Measurements from ENCODE around the gene ZG16.

The ZG16 gene

DNA sequence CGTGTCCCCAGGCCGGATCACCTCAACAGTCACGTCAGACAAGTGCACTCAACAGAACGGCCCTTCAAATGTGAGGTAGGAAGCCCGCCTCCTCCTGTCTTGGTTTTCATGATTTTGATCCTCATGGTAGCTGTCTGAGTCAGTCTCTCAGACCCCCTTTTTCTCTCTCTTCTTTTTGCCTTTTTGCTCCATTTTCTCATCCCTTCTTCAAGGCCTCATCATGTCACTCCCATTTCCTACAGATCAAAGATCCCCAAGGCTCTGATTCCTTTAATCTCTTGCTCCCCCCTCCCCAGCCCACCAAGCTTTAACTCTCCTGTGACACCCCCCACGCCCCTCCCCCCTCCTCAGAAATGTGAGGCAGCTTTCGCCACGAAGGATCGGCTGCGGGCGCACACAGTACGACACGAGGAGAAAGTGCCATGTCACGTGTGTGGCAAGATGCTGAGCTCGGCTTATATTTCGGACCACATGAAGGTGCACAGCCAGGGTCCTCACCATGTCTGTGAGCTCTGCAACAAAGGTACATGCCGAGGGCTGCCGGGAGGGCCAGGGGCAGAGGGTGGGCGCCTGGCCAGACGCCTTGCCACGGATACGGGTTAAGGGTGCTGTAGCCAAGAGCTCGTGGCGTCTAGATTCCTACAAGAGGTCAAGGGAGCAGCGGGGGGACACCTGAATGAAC lies 30.3 kb downstream of the ZG16 start:
- H3K9ac ChIP-seq (ENCODE audit: insufficient read length, low read depth) = peak overlapping the region; percentile 100
- H3K4me1 ChIP-seq (ENCODE audit: insufficient read depth, insufficient read length) = peaks cover 23% of the 10 kb centered on the region

DNA sequence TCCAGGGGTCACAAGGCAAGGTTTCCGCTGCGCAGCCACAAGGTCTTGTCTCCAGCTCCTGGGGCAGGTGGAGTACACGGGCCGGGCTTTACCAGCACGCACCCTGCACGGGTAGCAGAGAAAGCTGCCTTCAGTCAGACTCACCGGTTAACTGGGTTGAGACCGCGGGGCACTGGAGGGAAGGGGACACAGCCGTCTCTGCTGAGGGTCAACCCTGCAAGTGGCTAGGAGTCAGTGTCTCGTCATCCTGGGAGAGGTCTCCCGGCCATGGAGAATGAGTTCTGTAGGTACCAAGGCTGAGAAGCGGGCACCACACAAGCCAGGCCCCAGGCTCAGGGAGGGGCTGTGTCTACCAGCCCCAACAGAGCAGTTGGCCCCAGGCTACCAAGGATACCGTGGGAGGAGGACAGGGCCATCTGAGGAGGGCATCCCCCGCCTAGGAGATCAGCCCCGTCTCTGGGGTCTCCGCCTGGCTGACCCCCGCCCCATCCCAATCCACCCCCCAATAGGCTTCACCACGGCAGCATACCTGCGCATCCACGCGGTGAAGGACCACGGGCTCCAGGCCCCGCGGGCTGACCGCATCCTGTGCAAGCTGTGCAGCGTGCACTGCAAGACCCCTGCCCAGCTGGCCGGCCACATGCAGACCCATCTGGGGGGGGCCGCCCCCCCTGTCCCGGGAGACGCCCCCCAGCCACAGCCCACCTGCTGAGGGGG lies 31.1 kb downstream of the ZG16 start:
- peak overlapping the region; percentile 100 for H3K9ac ChIP-seq (ENCODE audit: insufficient read length, low read depth)
- DNase-seq (ENCODE audit: low read depth, low spot score) = no peak
- peaks cover 44% of the 10 kb centered on the region for H3K36me3 ChIP-seq (ENCODE audit: insufficient read depth, insufficient read length, low read length)
- H3K4me3 ChIP-seq (ENCODE audit: insufficient read length, low read depth) = peak overlapping the region; percentile 100
- no peak for TF ChIP-seq SUZ12 (IDR thresholded peaks at IDR 0.05; ENCODE audit: extremely low read depth, insufficient read depth, insufficient read length)
- H3K9me3 ChIP-seq (ENCODE audit: insufficient read depth, low read length) = no peaks in the 10 kb centered on the region
- no peaks in the 10 kb centered on the region for H3K27me3 ChIP-seq (ENCODE audit: insufficient read depth, insufficient read length)
- H3K4me1 ChIP-seq (ENCODE audit: insufficient read depth, insufficient read length) = peaks cover 25% of the 10 kb centered on the region

More for the DNA sequence above, 30.3 kb downstream of the ZG16 start:
- DNase-seq (ENCODE audit: low read depth, low spot score) = no peak
- no peaks in the 10 kb centered on the region for H3K9me3 ChIP-seq (ENCODE audit: insufficient read depth, low read length)
- peak overlapping the region; percentile 100 for H3K4me3 ChIP-seq (ENCODE audit: insufficient read length, low read depth)
- H3K36me3 ChIP-seq (ENCODE audit: insufficient read depth, insufficient read length, low read length) = peaks cover 52% of the 10 kb centered on the region
- H3K27me3 ChIP-seq (ENCODE audit: insufficient read depth, insufficient read length) = no peaks in the 10 kb centered on the region
- TF ChIP-seq YY1 (IDR thresholded peaks at IDR 0.05; ENCODE audit: insufficient read depth, insufficient read length) = no peak
- TF ChIP-seq SUZ12 (IDR thresholded peaks at IDR 0.05; ENCODE audit: extremely low read depth, insufficient read depth, insufficient read length) = no peak
- TF ChIP-seq ZNF274 (IDR thresholded peaks at IDR 0.05; ENCODE audit: low read depth, low read length) = no peak

DNA sequence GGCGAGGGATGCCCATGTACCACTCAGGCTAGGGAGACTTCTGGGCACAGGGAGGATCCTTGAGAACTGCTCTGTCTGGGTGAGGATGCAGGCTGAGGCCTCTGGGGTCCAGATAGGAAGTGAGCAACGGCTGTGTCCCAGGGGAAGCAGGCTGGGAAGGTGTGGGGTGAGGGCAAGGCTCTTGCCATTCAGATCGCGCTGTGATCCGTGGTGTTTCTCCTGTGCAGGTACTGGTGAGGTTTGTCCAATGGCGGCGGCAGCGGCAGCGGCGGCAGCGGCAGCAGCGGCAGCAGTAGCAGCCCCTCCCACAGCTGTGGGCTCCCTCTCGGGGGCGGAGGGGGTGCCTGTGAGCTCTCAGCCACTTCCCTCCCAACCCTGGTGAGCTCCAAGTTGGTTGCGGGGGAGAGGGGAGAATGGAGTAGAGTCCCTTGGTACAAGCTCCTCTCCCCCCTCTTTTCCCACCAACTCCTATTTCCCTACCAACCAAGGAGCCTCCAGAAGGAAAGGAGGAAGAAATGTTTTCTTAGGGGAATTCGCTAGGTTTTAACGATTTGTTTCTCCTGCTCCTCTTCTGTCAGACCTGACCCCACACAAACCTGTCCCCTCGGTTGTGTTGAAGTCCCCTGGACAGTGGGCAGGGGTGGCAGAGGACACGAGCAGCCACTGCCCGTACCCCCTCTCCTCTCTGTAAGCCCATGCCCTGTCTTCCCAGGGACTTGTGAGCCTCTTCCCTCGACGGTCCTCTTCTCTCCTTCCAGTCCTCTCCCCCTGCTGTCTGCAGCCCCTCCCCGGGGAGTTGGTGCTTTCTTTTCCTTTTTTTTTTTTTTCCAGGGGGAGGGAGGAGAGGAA lies 32.0 kb downstream of the ZG16 start:
- Histone ChIP-seq H3K9ac (ENCODE audit: insufficient read length, low read depth) (peak overlapping the region; percentile 100), H3K9me3 (ENCODE audit: insufficient read depth, low read length) (no peaks in the 10 kb centered on the region), H3K27me3 (ENCODE audit: insufficient read depth, insufficient read length) (no peaks in the 10 kb centered on the region), H3K4me3 (ENCODE audit: insufficient read length, low read depth) (peak overlapping the region; percentile 100), H3K36me3 (ENCODE audit: insufficient read depth, insufficient read length, low read length) (peaks cover 35% of the 10 kb centered on the region), H3K4me1 (ENCODE audit: insufficient read depth, insufficient read length) (peaks cover 29% of the 10 kb centered on the region)
- no peak for TF ChIP-seq ZNF274 (IDR thresholded peaks at IDR 0.05; ENCODE audit: low read depth, low read length)
- no peak for TF ChIP-seq SUZ12 (IDR thresholded peaks at IDR 0.05; ENCODE audit: extremely low read depth, insufficient read depth, insufficient read length)
- no peak for TF ChIP-seq YY1 (IDR thresholded peaks at IDR 0.05; ENCODE audit: insufficient read depth, insufficient read length)
- DNase-seq (ENCODE audit: low read depth, low spot score) = no peak

DNA sequence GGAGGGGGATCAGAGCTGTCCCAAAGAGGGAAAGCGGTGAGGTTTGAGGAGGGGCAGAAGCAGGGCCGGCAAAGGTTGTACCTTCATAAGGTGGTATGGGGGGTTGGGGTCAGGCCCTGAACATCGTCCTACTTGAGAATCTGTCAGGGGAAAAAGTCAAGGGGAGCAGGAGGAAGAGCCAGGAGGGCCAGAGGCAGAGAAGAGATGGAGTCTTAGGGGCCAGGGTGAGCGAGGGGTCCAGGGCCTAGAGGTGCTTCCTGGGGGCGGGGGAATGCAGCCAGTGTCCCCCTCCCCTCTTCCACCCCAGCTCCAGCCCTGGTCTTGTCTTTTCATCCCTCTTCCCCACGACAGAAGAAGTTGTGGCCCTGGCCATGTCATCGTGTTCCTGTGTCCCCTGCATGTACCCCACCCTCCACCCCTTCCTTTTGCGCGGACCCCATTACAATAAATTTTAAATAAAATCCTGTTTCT lies 32.7 kb downstream of the ZG16 start:
- no peak for TF ChIP-seq YY1 (IDR thresholded peaks at IDR 0.05; ENCODE audit: insufficient read depth, insufficient read length)
- TF ChIP-seq ZNF274 (IDR thresholded peaks at IDR 0.05; ENCODE audit: low read depth, low read length) = no peak
- no peak for TF ChIP-seq SUZ12 (IDR thresholded peaks at IDR 0.05; ENCODE audit: extremely low read depth, insufficient read depth, insufficient read length)
- Histone ChIP-seq H3K27me3 (ENCODE audit: insufficient read depth, insufficient read length) (no peaks in the 10 kb centered on the region), H3K9ac (ENCODE audit: insufficient read length, low read depth) (peak overlapping the region; percentile 100), H3K36me3 (ENCODE audit: insufficient read depth, insufficient read length, low read length) (peaks cover 35% of the 10 kb centered on the region), H3K9me3 (ENCODE audit: insufficient read depth, low read length) (no peaks in the 10 kb centered on the region), H3K4me3 (ENCODE audit: insufficient read length, low read depth) (peak overlapping the region; percentile 100), H3K4me1 (ENCODE audit: insufficient read depth, insufficient read length) (peaks cover 31% of the 10 kb centered on the region)
- DNase-seq (ENCODE audit: low read depth, low spot score) = no peak

DNA sequence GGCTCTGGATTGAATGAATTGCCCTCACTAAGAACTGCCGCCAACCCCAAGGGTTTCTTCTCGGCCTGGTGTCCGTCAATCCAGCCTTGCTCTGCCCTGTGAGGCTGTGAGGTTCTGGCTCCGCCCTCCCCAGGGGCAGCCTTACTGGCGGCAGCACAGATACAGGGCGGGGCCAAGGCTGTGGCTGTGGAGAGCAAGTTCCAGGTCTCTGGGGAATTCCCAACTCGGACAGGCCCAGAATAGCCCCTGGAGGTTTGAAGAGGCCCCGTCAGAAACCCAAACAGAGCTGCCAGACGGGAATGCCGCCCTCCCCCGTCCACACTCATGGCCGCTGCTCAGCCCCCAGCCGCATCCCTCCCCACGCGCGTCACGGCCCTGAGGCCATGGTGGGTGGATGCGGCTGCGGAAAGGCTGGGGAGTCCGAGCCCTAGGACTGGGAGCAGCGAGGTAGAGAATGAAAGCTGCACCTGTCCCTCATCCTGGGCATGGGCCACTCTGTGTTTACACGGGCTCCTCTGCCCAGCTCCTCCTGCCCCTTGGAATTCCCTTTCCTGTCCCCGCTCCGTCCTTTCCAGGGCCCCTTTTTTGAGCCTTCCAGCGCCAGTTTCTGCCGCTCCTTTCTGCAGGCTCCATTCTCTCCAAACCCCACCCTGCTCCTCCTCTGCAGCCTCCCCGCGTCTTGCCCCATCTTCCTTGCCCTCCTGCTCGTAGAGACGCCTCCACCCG lies 33.3 kb downstream of the ZG16 start:
- Histone ChIP-seq H3K4me3 (ENCODE audit: insufficient read length, low read depth) (peak overlapping the region; percentile 100), H3K36me3 (ENCODE audit: insufficient read depth, insufficient read length, low read length) (peaks cover 35% of the 10 kb centered on the region), H3K27me3 (ENCODE audit: insufficient read depth, insufficient read length) (no peaks in the 10 kb centered on the region), H3K9me3 (ENCODE audit: insufficient read depth, low read length) (no peaks in the 10 kb centered on the region), H3K9ac (ENCODE audit: insufficient read length, low read depth) (peak overlapping the region; percentile 100), H3K4me1 (ENCODE audit: insufficient read depth, insufficient read length) (peaks cover 31% of the 10 kb centered on the region)
- TF ChIP-seq ZNF274 (IDR thresholded peaks at IDR 0.05; ENCODE audit: low read depth, low read length) = no peak
- no peak for TF ChIP-seq SUZ12 (IDR thresholded peaks at IDR 0.05; ENCODE audit: extremely low read depth, insufficient read depth, insufficient read length)
- TF ChIP-seq YY1 (IDR thresholded peaks at IDR 0.05; ENCODE audit: insufficient read depth, insufficient read length) = no peak
- DNase-seq (ENCODE audit: low read depth, low spot score) = peak; percentile 97

DNA sequence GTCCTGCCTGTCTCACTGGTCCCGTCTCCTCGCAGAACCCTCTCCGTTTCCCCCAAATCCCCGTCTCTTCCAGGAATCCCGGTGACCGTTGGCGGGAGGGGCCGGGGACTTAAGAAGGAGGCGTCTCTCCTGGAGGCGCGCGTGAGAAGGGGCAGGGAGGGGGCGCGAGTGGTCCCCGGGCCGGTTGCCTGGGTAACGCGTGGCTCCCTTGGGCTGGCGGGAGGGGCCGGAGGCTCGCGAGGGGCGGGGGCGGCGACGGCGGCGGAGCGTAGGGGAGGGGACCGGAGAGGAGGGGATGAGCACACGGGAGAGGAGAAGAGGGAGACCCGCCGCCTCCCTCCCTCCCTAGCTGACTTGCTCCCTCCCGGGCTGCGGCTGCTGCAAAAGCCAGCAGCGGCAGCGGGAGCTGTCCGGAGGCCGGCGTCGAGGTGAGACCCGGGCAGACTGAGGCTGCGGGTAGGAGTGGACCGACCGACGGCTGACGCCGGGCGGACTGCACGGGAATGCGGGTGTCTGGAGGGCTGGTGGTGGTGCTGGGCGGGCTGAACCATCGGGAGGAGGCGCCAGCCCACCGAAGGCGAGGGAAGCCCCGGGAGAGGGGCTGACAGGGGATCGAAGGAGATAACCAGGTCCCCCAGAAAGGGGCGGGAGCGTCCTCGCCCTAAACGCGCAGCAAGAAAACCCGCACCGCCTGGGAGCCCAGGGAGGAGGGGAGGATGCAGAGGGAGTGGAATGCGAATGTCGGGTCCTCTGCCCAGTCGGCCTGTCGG lies 34.0 kb downstream of the ZG16 start, which contains the start of gene PRRT2:
PRRT2 (plus strand) TSS at position 298 of the 770 bp plus-strand sequence. CDS start 862 bp downstream, outside the sequence.
- Histone ChIP-seq H3K36me3 (ENCODE audit: insufficient read depth, insufficient read length, low read length) (peaks cover 35% of the 10 kb centered on the region), H3K4me1 (ENCODE audit: insufficient read depth, insufficient read length) (peaks cover 31% of the 10 kb centered on the region), H3K27me3 (ENCODE audit: insufficient read depth, insufficient read length) (no peaks in the 10 kb centered on the region), H3K9me3 (ENCODE audit: insufficient read depth, low read length) (no peaks in the 10 kb centered on the region), H3K9ac (ENCODE audit: insufficient read length, low read depth) (peak within 1 kb of the TSS; percentile 99), H3K4me3 (ENCODE audit: insufficient read length, low read depth) (peak within 1 kb of the TSS; percentile 100)
- TF ChIP-seq ZNF274 (IDR thresholded peaks at IDR 0.05; ENCODE audit: low read depth, low read length) = no peak
- peak; percentile 57 for DNase-seq (ENCODE audit: low read depth, low spot score)

All from NT2/D1 (cell line).